ENCODE results near the gene RAB31. TPM values are rescaled to one million over a fixed set of nuclear protein-coding genes. Genes with fewer than 3 reads are reported as not detected.
"Not testable (repeated sequence)": the region's sequence is repeated elsewhere in the genome, so short reads cannot be mapped to it uniquely, and the experiment has no call there.

RAB31 gene
- total RNA-seq, 4 donors from 2014 or later: 17.4 to 76.0 (median 45.0) TPM

GRCh38 chr18:9890196-9890595 lies 182.1 kb downstream of the RAB31 start:
- Histone ChIP-seq H3K9me3 (no peaks in the 10 kb centered on the region), H3K4me1 (peaks cover 1 to 17% (median 3%) of the 10 kb centered on the region in 3 donors), H3K36me3 (no peaks in the 10 kb centered on the region), H3K27me3 (no peaks in the 10 kb centered on the region), H3K4me3 (no peak overlapping the region), H3K27ac (no peak overlapping the region)
- no peak for DNase-seq
- intact Hi-C loops (cut with DNase I): no loop called here
- 73 to 75% methylated on average over 5 of the region's 5 CpGs for WGBS, 2 donors
- no peak for TF ChIP-seq CTCF (IDR thresholded peaks at IDR 0.05)
- no peak for TF ChIP-seq POLR2A (IDR thresholded peaks at IDR 0.05)

GRCh38 chr18:9890957-9891356 lies 182.9 kb downstream of the RAB31 start:
- 88 to 91% methylated on average over 1 of the region's 1 CpG for WGBS, 2 donors
- Histone ChIP-seq H3K27ac (no peak overlapping the region), H3K4me1 (peaks cover 5 to 24% (median 6%) of the 10 kb centered on the region in 3 donors), H3K36me3 (no peaks in the 10 kb centered on the region), H3K27me3 (no peaks in the 10 kb centered on the region), H3K9me3 (no peaks in the 10 kb centered on the region), H3K4me3 (no peak overlapping the region)
- no peak for DNase-seq
- TF ChIP-seq CTCF (IDR thresholded peaks at IDR 0.05) (no peak), POLR2A (IDR thresholded peaks at IDR 0.05) (no peak)
- intact Hi-C loops (cut with DNase I): no loop called here

- WGBS, 2 donors: 15 to 45% methylated on average over 4 of the region's 4 CpGs
- intact Hi-C loops (cut with DNase I); H3K9me3 ChIP-seq; H3K27ac ChIP-seq; H3K4me3 ChIP-seq; H3K36me3 ChIP-seq; H3K27me3 ChIP-seq; DNase-seq: not testable (repeated sequence)
- peaks cover 5 to 24% (median 6%) of the 10 kb centered on the region in 3 donors for H3K4me1 ChIP-seq
Observed at GRCh38 chr18:9891515-9891914, 183.4 kb downstream of the RAB31 start.

GRCh38 chr18:9894454-9895068 lies 186.5 kb downstream of the RAB31 start:
- Histone ChIP-seq H3K27me3 (no peaks in the 10 kb centered on the region), H3K9me3 (no peaks in the 10 kb centered on the region), H3K36me3 (no peaks in the 10 kb centered on the region), H3K4me3 (no peak overlapping the region), H3K27ac (peak overlapping the region in 1 of 4 donors; percentile 48), H3K4me1 (peaks cover 5 to 24% (median 6%) of the 10 kb centered on the region in 3 donors)
- no peak for DNase-seq
- TF ChIP-seq POLR2A (IDR thresholded peaks at IDR 0.05): no peak
- no peak for TF ChIP-seq CTCF (IDR thresholded peaks at IDR 0.05)
- intact Hi-C loops (cut with DNase I): no loop called here
- WGBS, 2 donors: 79 to 83% methylated on average over 6 of the region's 6 CpGs

GRCh38 chr18:9897129-9897528 lies 189.0 kb downstream of the RAB31 start:
- 90 to 96% methylated on average over 4 to 5 of the region's 5 CpGs for whole genome bisulfite sequencing, 2 donors

GRCh38 chr18:9897787-9898291 lies 189.7 kb downstream of the RAB31 start:
- H3K36me3 ChIP-seq: not testable (repeated sequence)
- WGBS, 2 donors: 92% methylated on average over 8 to 10 of the region's 10 CpGs

More at GRCh38 chr18:9897129-9897528, 189.0 kb downstream of the RAB31 start:
- H3K27ac ChIP-seq: no peak overlapping the region
- intact Hi-C loops (cut with DNase I): no loop called here
- no peaks in the 10 kb centered on the region for H3K27me3 ChIP-seq
- H3K4me1 ChIP-seq: peaks cover 4 to 15% (median 5%) of the 10 kb centered on the region in 3 donors
- H3K4me3 ChIP-seq: no peak overlapping the region
- TF ChIP-seq CTCF (IDR thresholded peaks at IDR 0.05) (no peak), POLR2A (IDR thresholded peaks at IDR 0.05) (no peak)
- H3K9me3 ChIP-seq: no peaks in the 10 kb centered on the region
- no peak for DNase-seq
- no peaks in the 10 kb centered on the region for H3K36me3 ChIP-seq

More at GRCh38 chr18:9897787-9898291, 189.7 kb downstream of the RAB31 start:
- intact Hi-C loops (cut with DNase I); H3K4me3 ChIP-seq; H3K27ac ChIP-seq; H3K9me3 ChIP-seq; DNase-seq; H3K27me3 ChIP-seq: not testable (repeated sequence)
- H3K4me1 ChIP-seq: peaks cover 4 to 15% (median 5%) of the 10 kb centered on the region in 3 donors
